Osteoblast (primary cell): Measurements from ENCODE around the gene MRPS24. TPM values are rescaled to one million over a fixed set of nuclear protein-coding genes. Genes with fewer than 3 reads are reported as not detected.
"Not testable (repeated sequence)": the region's sequence is repeated elsewhere in the genome, so short reads cannot be mapped to it uniquely, and the experiment has no call there.

Experiments used
- DNase-seq: peaks from one replicate; pipeline ENCODE4 v3.0.0; 2011; ENCODE audit warnings: low spot score, mixed read lengths; ENCODE audit not compliant: insufficient read length; ENCODE audit errors: missing footprints
- H2AFZ ChIP-seq: 2 replicates; pipeline ENCODE4 v1.6.0; 2011; ENCODE audit warnings: mild to moderate bottlenecking, low read length
- H3K27ac ChIP-seq: 2 replicates; pipeline ENCODE4 v1.5.1; 2011; ENCODE audit warnings: mild to moderate bottlenecking, low read depth, low read length, moderate library complexity
- H3K27me3 ChIP-seq: 2 replicates; pipeline ENCODE4 v1.6.0; 2012; ENCODE audit warnings: mild to moderate bottlenecking, control low read depth, inconsistent platforms, low read length, moderate library complexity; ENCODE audit not compliant: insufficient read depth
- H3K36me3 ChIP-seq: 2 replicates; pipeline ENCODE4 v1.5.1; 2011; ENCODE audit warnings: mild to moderate bottlenecking, low read length, control low read depth, moderate library complexity; ENCODE audit not compliant: insufficient read depth
- H3K4me1 ChIP-seq: 2 replicates; pipeline ENCODE4 v1.5.1; 2011; ENCODE audit warnings: mild to moderate bottlenecking, low read length, control low read depth, moderate library complexity; ENCODE audit not compliant: insufficient read depth
- H3K4me2 ChIP-seq: 2 replicates; pipeline ENCODE4 v1.6.0; 2011; ENCODE audit warnings: mild to moderate bottlenecking, low read length; ENCODE audit not compliant: insufficient read depth
- H3K4me3 ChIP-seq: fragments of 200-600 bp; sonication (generic); 3 replicates; pipeline ENCODE4 v1.5.1; 2012; ENCODE audit warnings: mild to moderate bottlenecking, low read length, inconsistent platforms; ENCODE audit not compliant: insufficient read depth
- H3K79me2 ChIP-seq: 2 replicates; pipeline ENCODE4 v1.6.0; 2012; ENCODE audit warnings: mild to moderate bottlenecking, low read length, control low read depth, inconsistent platforms; ENCODE audit not compliant: insufficient read depth
- H3K9me3 ChIP-seq: 2 replicates; pipeline ENCODE4 v1.5.1; 2011; ENCODE audit warnings: low read depth, low read length, control low read depth
- H4K20me1 ChIP-seq: 2 replicates; pipeline ENCODE4 v1.6.0; 2012; ENCODE audit warnings: mild to moderate bottlenecking, low read length, control low read depth; ENCODE audit not compliant: insufficient read depth
- CTCF ChIP-seq: IDR thresholded peaks from 2 replicates; pipeline ENCODE4 v1.5.1; 2011; ENCODE audit warnings: mild to moderate bottlenecking, low read depth, low read length, moderate library complexity; ENCODE audit errors: extremely low read depth
- total RNA-seq: library from RNA; depleted of rRNA; stranded (reverse); fragments of >200 nt; gene quantifications from 2 replicates; pipeline ENCODE4 v1.2.3, GENCODE V29; 2012

The MRPS24 gene
- total RNA-seq, 1 donor = 93.7 TPM

- no peak for TF ChIP-seq CTCF
- Histone ChIP-seq H3K9me3 (no peaks in the 10 kb centered on the region), H3K4me3 (peak overlapping the region; percentile 61), H3K27me3 (no peaks in the 10 kb centered on the region), H3K4me1 (no peaks in the 10 kb centered on the region), H3K79me2 (no peaks in the 10 kb centered on the region), H3K4me2 (peak overlapping the region; percentile 78), H4K20me1 (no peaks in the 10 kb centered on the region), H2AFZ (peak overlapping the region; percentile 95), H3K27ac (no peak overlapping the region), H3K36me3 (no peaks in the 10 kb centered on the region)
- DNase-seq = no peak
These were observed 31.1 kb downstream of the MRPS24 start for GRCh38 chr7:43838201-43838658.

GRCh38 chr7:43834463-43835251 lies 34.7 kb downstream of the MRPS24 start:
- TF ChIP-seq CTCF = no peak
- Histone ChIP-seq H3K36me3 (no peaks in the 10 kb centered on the region), H3K79me2 (no peaks in the 10 kb centered on the region), H3K4me3 (peak overlapping the region; percentile 19), H3K27me3 (no peaks in the 10 kb centered on the region), H3K27ac (no peak overlapping the region), H3K4me2 (peak overlapping the region; percentile 15), H3K4me1 (no peaks in the 10 kb centered on the region), H3K9me3 (no peaks in the 10 kb centered on the region), H4K20me1 (no peaks in the 10 kb centered on the region), H2AFZ (peak overlapping the region; percentile 46)
- DNase-seq = no peak

GRCh38 chr7:43830917-43831316 lies 38.4 kb downstream of the MRPS24 start:
- not testable (repeated sequence) for H3K27ac ChIP-seq, H4K20me1 ChIP-seq, H3K4me3 ChIP-seq, DNase-seq, H3K4me2 ChIP-seq, H3K36me3 ChIP-seq, H3K9me3 ChIP-seq, H3K4me1 ChIP-seq, H3K79me2 ChIP-seq, H2AFZ ChIP-seq
- peaks cover 30% of the 10 kb centered on the region for H3K27me3 ChIP-seq

- Histone ChIP-seq H3K4me1 (no peaks in the 10 kb centered on the region), H3K36me3 (no peaks in the 10 kb centered on the region), H3K4me2 (no peak overlapping the region), H2AFZ (no peak overlapping the region), H3K4me3 (no peak overlapping the region), H3K27ac (no peak overlapping the region), H3K27me3 (peaks cover 53% of the 10 kb centered on the region), H3K79me2 (no peaks in the 10 kb centered on the region), H3K9me3 (no peaks in the 10 kb centered on the region), H4K20me1 (no peaks in the 10 kb centered on the region)
- TF ChIP-seq CTCF = no peak
- DNase-seq = no peak
These were observed 43.9 kb downstream of the MRPS24 start for GRCh38 chr7:43825391-43825808.
